H54 (cell line): ENCODE data around the gene MAP3K1.

Experiments
- DNase-seq: peaks from one replicate; pipeline ENCODE4 v3.0.0; 2011; ENCODE audit warnings: low spot score, mixed read lengths; ENCODE audit not compliant: insufficient read length
- FAIRE-seq: peaks from 3 replicates; lab custom pipeline; 2011; peaks lifted over from hg19 to GRCh38; lab: Jason Lieb, UNC
- POLR2A ChIP-seq: IDR thresholded peaks from 2 replicates; pipeline ENCODE4 v1.6.1; 2011; ENCODE audit warnings: low read depth, mild to moderate bottlenecking, low read length

The MAP3K1 gene

DNA sequence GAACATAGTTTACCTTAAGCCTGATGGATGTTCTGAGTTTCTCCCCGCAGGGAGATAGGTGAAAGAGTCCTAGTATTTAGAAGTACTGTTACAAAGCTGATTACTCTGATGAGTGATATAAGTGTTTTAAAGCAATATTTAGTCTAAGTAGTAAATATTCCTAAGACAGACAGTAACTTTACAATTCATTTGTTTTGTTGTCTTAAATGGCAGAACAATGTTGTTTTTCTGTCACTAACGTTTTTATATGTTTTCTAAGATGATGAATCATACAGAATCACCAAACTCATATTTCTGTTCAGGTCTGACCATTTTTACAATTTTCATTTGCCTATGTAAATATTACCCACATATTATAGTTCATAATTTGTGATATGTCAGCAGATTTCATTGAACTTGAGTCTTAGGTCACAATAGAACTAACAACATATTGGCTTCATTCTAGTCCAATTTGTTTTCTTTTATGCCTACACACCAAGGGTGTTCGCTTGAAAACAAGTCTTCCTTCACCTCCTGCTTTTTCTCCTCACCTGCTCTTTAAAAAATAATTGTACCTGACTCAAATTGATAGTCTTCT lies 30.6 kb downstream of the MAP3K1 start:
- FAIRE-seq (peak; percentile 41), DNase-seq (no peak)
- no peak for TF ChIP-seq POLR2A

DNA sequence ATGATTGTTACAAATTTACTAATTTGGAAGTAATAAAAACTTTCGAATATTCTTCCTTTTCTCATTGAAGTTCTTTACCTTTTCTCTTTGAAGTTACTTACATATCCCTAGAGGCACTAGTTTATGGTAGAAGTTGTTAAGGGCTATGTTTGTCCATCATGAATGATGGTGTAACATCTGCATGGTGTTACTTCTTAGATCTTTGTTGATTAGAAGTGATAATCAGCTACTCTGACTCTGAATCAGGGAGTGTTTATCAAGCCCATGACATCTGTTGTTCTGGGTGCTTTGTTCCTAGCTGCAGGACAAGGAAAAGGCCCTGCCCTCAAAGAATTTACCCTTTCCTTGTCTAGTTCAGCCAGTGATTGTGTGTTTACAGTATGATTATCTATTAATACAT lies 32.9 kb downstream of the MAP3K1 start:
- TF ChIP-seq POLR2A, result no peak
- DNase-seq, result no peak
- FAIRE-seq, result no peak

DNA sequence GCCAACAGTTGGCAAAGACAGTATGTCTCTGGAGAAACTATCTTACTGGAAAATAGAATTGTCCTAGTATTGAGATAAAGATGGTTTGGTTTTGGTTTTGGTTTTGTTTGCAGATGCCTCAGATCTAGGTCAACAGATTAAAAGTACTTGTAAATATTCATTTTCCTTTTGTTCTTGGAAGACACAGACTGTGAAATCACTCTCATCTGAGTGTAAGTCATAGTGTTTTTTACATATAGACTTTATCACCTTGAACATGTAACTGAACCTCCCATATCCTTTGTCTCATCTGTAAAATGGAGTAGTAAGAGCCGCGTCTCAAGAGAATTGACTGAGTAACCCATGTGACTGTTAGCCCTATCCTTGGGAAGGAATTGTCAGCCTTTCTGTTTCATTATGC lies 34.3 kb downstream of the MAP3K1 start:
- DNase-seq (no peak), FAIRE-seq (no peak)
- no peak for TF ChIP-seq POLR2A

DNA sequence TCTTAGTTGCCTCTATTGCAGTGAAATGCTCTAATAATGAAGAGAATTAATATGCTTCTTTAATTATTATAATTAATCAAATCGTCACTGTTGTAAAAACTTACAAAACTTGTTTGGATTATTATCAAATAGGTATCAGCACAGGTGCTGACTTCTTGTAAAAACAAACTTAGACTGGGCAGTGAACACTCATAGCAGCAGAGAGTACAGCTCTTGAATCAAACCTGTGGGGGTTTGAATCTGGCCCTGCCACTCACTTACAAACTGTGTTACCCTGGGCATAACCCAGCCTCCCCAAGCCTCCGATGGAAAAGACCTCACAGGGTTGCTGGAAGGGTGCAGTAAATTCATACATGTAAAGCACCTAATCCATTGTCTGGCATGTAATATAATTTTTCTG lies 35.1 kb downstream of the MAP3K1 start:
- FAIRE-seq, result no peak
- no peak for DNase-seq
- TF ChIP-seq POLR2A, result no peak

DNA sequence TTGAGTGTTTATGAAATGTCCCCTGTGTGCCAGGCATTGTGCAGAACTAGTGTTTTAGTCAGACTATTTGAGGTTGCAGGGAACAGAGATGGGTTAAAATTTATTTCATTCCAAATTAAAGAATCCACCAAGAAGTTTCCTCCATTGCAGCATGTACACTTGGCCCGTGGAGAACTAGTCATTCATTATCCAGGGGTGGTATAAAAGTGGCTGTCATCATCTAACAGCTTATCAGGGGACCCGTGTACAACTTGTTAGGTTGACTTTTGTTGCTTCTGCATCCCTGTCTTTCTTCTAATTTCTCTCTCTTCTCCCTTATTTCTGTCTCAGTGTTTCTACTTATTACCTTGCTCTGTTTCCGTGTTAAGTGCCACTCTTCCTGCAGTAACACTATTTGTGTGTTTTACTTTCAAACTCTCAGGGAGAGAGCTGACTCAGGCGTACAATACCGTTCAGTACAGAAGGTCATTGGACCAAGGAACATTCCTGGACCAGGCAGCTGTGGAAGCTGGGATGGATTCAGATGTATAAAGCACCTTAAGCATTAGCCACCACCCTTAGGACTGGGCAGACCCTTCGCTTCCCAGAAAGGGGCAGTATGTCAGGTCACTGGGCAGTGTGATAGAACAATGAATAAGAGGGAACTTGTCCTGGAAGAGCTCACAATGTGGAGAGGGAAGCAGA lies 36.1 kb downstream of the MAP3K1 start:
- TF ChIP-seq POLR2A, result no peak
- FAIRE-seq (peak; percentile 41), DNase-seq (no peak)

DNA sequence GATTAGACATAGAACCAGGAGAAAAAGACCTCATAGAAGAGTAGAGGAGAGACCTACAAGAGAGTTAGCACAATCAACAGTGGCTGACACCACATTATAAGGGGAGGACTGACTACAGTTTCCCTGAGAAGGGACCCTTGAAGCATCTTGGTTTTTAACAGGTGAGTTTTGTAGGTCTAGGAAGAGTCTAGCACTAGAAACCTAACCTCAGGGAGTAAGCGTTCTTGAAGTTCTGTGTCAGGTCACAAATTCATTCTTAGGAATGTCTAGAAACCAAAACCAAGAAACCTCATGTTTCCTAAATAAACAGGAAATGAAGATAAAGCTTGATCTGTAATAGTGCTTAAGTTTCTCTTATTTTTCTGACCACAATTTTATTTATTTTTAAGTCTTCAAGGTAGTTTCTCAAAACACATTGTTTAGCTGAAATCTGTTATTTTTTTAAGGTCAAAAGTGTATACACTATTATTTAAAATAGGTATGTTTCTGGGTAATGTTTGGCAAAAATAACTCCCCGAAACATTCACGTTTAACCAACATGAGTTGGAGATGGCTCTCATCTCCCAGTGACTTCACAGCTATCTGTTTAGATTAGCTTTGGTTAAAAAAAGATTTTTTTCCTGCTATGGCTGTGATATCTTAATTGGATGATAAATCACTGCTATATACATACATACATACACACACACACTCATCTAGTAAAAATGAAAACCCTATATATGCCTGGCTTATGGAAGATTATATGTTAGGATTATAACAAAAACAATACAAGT lies 37.1 kb downstream of the MAP3K1 start:
- TF ChIP-seq POLR2A, result no peak
- FAIRE-seq, result peak; percentile 77
- no peak for DNase-seq

DNA sequence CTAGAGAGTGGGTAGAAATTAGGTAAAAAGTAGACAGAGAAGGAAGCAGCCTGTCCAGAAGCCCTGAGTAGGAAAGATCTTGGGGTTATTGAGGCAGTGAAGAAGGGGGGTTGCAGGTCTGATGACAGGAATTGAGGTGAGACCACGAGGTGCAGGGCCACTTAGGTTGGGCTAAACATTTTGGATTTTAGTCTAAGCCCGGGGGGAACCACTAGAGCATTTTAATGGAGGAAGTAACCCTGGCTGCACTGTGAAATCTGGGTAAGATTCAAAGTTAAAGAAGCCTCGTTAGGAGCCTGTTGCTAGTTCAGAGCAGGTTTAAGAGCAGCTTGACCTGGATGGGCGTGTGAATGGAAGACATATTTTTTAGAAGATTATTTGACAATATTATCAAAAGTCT lies 38.3 kb downstream of the MAP3K1 start:
- DNase-seq (no peak), FAIRE-seq (no peak)
- TF ChIP-seq POLR2A, result no peak

DNA sequence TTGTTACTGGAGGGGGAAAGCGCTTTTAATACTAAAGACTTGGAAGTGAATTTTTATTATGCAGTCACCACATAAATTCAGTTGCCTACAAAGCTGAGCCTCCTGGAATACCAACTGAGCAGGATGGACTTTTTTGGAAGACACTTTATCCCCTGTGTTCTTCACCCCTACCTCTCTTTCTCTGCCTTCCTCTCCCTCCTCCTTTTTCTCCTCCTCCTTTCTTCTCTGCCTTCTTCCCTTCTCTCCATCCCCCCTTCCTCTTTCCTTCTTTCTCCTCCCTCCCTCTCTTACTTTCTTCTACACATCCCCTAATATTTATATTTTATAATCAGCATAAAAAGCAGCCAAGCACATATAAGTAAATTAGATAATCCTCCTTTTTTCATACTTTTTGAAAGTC lies 39.6 kb downstream of the MAP3K1 start:
- no peak for TF ChIP-seq POLR2A
- no peak for DNase-seq
- FAIRE-seq, result no peak

DNA sequence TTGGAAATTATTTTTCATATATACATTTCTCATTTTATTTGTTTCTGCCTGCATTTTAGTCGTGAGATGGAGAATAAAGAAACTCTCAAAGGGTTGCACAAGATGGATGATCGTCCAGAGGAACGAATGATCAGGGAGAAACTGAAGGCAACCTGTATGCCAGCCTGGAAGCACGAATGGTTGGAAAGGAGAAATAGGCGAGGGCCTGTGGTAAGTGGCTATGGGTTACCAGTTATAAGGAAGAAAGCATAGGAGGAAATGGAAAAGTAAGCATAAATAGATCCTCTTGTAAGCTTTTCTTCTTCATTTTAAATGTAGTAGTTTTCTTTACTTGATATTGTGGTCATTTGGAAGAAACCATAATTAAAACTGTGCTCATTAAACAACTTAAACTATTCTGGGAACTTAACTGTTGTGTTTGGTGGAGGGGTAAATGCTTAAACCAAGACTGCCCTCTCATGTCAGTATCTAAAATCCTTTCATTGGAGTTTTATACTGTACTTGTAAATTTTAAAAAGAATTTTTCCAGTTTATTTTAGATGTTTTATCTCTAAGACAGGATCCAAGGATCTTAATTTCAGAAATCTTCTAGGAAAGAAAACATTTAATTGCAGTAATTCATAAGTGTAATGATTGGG lies 41.3 kb downstream of the MAP3K1 start:
- DNase-seq (no peak), FAIRE-seq (no peak)
- no peak for TF ChIP-seq POLR2A

DNA sequence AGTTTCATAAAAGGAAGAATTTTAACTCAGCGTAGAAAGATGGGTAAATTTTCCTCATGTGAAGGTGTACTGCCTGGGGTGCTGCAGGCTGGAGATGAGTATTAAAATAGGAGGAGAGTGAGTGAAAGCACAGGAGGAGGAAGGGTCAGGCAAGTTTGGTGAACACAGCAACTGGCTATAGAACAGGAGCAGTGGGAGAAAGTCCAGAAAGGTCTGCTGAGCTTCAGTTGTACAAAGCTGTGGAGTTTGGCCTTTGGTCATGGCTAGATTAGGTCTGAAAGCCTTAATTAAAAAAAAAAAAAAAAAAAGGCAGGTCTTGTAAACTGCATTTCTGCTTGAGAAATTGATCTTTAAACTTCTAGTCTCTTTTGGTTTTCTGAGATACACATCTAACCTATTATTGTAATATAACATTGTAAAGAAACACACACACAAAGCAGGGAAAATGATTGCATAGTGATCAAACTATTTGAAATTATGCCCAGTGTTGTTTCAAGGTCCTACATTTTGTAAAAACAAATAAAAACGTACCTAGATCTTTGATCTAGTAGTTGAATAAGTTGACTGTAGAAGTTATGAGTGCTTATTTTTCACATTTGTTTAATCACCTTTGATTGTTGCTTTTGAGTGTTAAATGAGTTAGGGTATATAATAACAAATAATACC lies 43.6 kb downstream of the MAP3K1 start:
- no peak for DNase-seq
- no peak for FAIRE-seq
- no peak for TF ChIP-seq POLR2A

DNA sequence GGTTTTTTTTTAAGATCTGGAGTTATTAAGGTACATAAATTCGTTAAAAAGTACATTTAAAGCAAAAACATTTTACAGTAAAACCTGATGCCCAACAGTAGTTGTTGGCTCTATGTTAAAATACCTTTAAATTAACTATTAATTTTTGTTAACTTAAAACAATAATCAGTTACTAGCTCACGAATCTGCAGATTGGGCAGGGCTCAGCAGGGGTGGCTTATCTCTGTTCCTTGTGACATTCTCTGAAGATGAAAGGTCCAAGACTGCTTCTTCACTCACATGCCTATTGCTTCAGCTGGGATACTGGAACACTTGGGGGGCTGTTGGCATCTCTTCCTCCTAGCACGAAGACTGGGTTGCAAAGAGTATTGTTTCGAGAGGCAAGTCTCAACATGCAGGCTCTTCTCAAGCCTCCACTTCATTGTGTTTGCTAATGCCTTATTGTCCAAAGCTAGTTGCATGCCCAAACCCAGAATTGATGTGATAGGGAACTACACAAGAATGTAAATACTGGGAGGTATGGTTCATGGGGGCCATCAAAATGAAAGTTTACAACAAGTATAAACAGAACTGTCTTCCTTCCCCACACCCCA lies 46.6 kb downstream of the MAP3K1 start:
- DNase-seq, result no peak
- TF ChIP-seq POLR2A, result no peak
- FAIRE-seq, result no peak

DNA sequence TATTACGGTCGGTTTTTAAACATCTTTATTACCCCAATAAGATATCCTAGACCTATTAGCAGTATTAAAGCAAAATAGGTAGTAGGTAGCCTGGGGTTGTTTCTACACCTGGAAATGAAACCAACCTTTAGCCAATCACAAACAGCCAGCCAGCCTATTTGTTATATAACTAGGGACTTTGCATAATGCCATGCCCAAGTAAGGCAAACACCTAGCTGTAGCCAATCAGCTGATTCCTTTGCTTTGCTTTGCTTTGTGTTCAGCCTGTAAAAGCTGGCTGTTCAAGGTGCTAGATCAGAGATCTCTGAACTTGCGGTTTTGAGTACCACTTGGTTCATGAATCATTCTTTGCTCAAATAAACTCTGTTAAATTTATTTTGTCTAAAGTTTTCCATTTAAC lies 47.6 kb downstream of the MAP3K1 start:
- no peak for DNase-seq
- no peak for TF ChIP-seq POLR2A
- no peak for FAIRE-seq

DNA sequence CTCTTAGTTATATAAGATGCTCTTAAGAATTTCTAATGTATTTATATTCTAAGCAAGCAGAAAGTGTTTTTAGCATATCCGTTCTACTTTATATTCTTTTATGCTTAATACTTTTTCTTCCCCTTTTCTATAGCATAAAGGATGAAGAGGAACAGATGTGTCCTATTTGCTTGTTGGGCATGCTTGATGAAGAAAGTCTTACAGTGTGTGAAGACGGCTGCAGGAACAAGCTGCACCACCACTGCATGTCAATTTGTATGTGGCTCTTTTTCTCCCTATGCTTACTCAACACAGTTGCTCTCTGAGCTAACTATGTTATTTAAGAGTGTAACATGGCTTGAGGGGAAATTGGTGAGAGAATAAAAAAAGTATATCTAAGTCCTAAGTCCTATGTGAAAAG lies 56.4 kb downstream of the MAP3K1 start:
- DNase-seq, result no peak
- no peak for TF ChIP-seq POLR2A
- no peak for FAIRE-seq

DNA sequence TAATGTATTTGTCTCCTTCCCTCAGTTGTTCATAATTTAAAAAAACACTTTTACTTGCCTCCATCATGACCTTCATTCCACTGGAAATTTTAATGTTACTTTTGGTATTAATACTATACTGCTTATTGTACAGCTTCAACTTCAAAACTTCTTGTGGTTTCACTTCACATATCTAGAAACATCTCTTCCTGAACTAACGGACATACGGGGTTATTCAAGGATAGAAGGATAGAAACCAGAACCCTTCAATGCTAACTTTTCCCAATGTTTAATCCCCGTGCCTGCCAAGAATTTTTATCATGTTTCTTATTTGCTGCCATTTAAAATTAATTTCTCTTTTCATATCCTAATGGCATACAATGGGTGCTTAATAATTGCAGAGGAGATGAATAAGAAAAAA lies 57.7 kb downstream of the MAP3K1 start:
- FAIRE-seq, result no peak

More for the DNA sequence above, 57.7 kb downstream of the MAP3K1 start:
- TF ChIP-seq POLR2A, result no peak
- no peak for DNase-seq
